Measurements from ENCODE around the gene RIMS3. TPM values are rescaled to one million over a fixed set of nuclear protein-coding genes. Genes with fewer than 3 reads are reported as not detected.

RIMS3 gene
- polyA plus RNA-seq, 1 experiment = 0.33 TPM

GRCh38 chr1:40638097-40639036 is 27.1 kb downstream of the RIMS3 start:
- ChIA-PET POLR2A (interaction anchor here (1.1 kb wide), 1 partner anchor 53 kb away, joined by 3 read pairs; the partner anchor contains the start of gene NFYC), CTCF (no interaction called here)
- Histone ChIP-seq H3K9me3 (ENCODE audit: control insufficient read depth, insufficient read depth, low read length) (peaks cover 7% of the 10 kb centered on the region; the same call in 1 of the 2 replicates), H3K27ac (ENCODE audit: low read depth, low read length) (no peak overlapping the region), H3K4me3 (ENCODE audit: low read depth, low read length) (no peak overlapping the region), H3K27me3 (ENCODE audit: control insufficient read depth, insufficient read depth, low read length) (peaks cover 15% of the 10 kb centered on the region)
- TF ChIP-seq CTCF (IDR thresholded peaks at IDR 0.05; ENCODE audit: low read depth, low read length) = no peak
- DNase-seq (ENCODE audit: low read depth, low spot score) = no peak

- ChIA-PET CTCF (no interaction called here), POLR2A (no interaction called here)
- no peak for DNase-seq (ENCODE audit: low read depth, low spot score)
- Histone ChIP-seq H3K27me3 (ENCODE audit: control insufficient read depth, insufficient read depth, low read length) (peaks cover 15% of the 10 kb centered on the region), H3K27ac (ENCODE audit: low read depth, low read length) (no peak overlapping the region), H3K4me3 (ENCODE audit: low read depth, low read length) (no peak overlapping the region), H3K9me3 (ENCODE audit: control insufficient read depth, insufficient read depth, low read length) (peaks cover 7% of the 10 kb centered on the region; the same call in 1 of the 2 replicates)
- no peak for TF ChIP-seq CTCF (IDR thresholded peaks at IDR 0.05; ENCODE audit: low read depth, low read length)
Observed at GRCh38 chr1:40637470-40638007, 27.9 kb downstream of the RIMS3 start.

GRCh38 chr1:40636777-40637176 is 28.7 kb downstream of the RIMS3 start:
- H3K27ac ChIP-seq (ENCODE audit: low read depth, low read length) = no peak overlapping the region
- POLR2A ChIA-PET = no interaction called here
- H3K27me3 ChIP-seq (ENCODE audit: control insufficient read depth, insufficient read depth, low read length) = peaks cover 15% of the 10 kb centered on the region
- peaks cover 7% of the 10 kb centered on the region; the same call in 1 of the 2 replicates for H3K9me3 ChIP-seq (ENCODE audit: control insufficient read depth, insufficient read depth, low read length)
- no peak overlapping the region for H3K4me3 ChIP-seq (ENCODE audit: low read depth, low read length)
- no peak for TF ChIP-seq CTCF (IDR thresholded peaks at IDR 0.05; ENCODE audit: low read depth, low read length)
- no peak for DNase-seq (ENCODE audit: low read depth, low spot score)
- CTCF ChIA-PET = no interaction called here

GRCh38 chr1:40635763-40636500 is 29.6 kb downstream of the RIMS3 start:
- Histone ChIP-seq H3K9me3 (ENCODE audit: control insufficient read depth, insufficient read depth, low read length) (peaks cover 7% of the 10 kb centered on the region; the same call in 1 of the 2 replicates), H3K27ac (ENCODE audit: low read depth, low read length) (no peak overlapping the region), H3K27me3 (ENCODE audit: control insufficient read depth, insufficient read depth, low read length) (peaks cover 13% of the 10 kb centered on the region), H3K4me3 (ENCODE audit: low read depth, low read length) (no peak overlapping the region)
- ChIA-PET POLR2A (no interaction called here), CTCF (no interaction called here)
- DNase-seq (ENCODE audit: low read depth, low spot score) = no peak
- no peak for TF ChIP-seq CTCF (IDR thresholded peaks at IDR 0.05; ENCODE audit: low read depth, low read length)

Data from AG04450 (cell line).